Neural progenitor cell (in vitro differentiated cells): ENCODE results near the gene EXOG. TPM values are rescaled to one million over a fixed set of nuclear protein-coding genes. Genes with fewer than 3 reads are reported as not detected.

ENCODE experiments used
- DNase-seq: peaks from one replicate; pipeline ENCODE4 v3.0.0-alpha.2; 2016; ENCODE audit warnings: low spot score
- H2AFZ ChIP-seq: fragments of 200-600 bp; sonication (generic); replicated peaks from 2 replicates; pipeline ENCODE4 v1.6.1; 2016; ENCODE audit warnings: antibody characterized with exemption
- H3F3A ChIP-seq: fragments of 200-600 bp; sonication (generic); 2 replicates; pipeline ENCODE4 v1.6.1; 2016; ENCODE audit warnings: antibody characterized with exemption, low read depth
- H3K27ac ChIP-seq: fragments of 200-600 bp; sonication (generic); 2 replicates; pipeline ENCODE4 v1.5.1; 2016; ENCODE audit warnings: mild to moderate bottlenecking
- H3K27me3 ChIP-seq: fragments of 200-600 bp; sonication (generic); 2 replicates; pipeline ENCODE4 v1.6.1; 2016; ENCODE audit warnings: mild to moderate bottlenecking, moderate library complexity
- H3K36me3 ChIP-seq: fragments of 200-600 bp; sonication (generic); 2 replicates; pipeline ENCODE4 v1.5.1; 2016
- H3K4me1 ChIP-seq: fragments of 200-600 bp; sonication (generic); 2 replicates; pipeline ENCODE4 v1.6.1; 2016; ENCODE audit warnings: mixed run types
- H3K4me2 ChIP-seq: fragments of 200-600 bp; sonication (generic); 2 replicates; pipeline ENCODE4 v1.6.1; 2016
- H3K4me3 ChIP-seq: fragments of 200-600 bp; sonication (generic); 2 replicates; pipeline ENCODE4 v1.5.1; 2016
- H3K79me2 ChIP-seq: fragments of 200-600 bp; sonication (generic); 2 replicates; pipeline ENCODE4 v1.6.1; 2016; ENCODE audit warnings: low read depth
- H3K9ac ChIP-seq: fragments of 200-600 bp; sonication (generic); 2 replicates; pipeline ENCODE4 v1.6.1; 2016
- H3K9me3 ChIP-seq: fragments of 200-600 bp; sonication (generic); 2 replicates; pipeline ENCODE4 v1.5.1; 2016; ENCODE audit warnings: low read depth
- H4K20me1 ChIP-seq: fragments of 200-600 bp; sonication (generic); 2 replicates; pipeline ENCODE4 v1.6.1; 2016; ENCODE audit warnings: low read depth
- H3K27ac Mint-ChIP-seq: 3 replicates; pipeline ENCODE4 v1.8.0; 2021; ENCODE audit warnings: mixed read lengths
- H3K27me3 Mint-ChIP-seq: 2 replicates; pipeline ENCODE4 v1.8.0; 2022; ENCODE audit warnings: low read depth, mild to moderate bottlenecking, inconsistent platforms, moderate library complexity, mixed read lengths; ENCODE audit not compliant: insufficient read depth
- H3K36me3 Mint-ChIP-seq: 3 replicates; pipeline ENCODE4 v1.8.0; 2021; ENCODE audit warnings: mixed read lengths
- H3K4me1 Mint-ChIP-seq: 3 replicates; pipeline ENCODE4 v1.8.0; 2021; ENCODE audit warnings: mixed read lengths
- H3K4me3 Mint-ChIP-seq: 3 replicates; pipeline ENCODE4 v1.8.0; 2021; ENCODE audit warnings: mild to moderate bottlenecking, moderate library complexity, mixed read lengths
- H3K9me3 Mint-ChIP-seq: 3 replicates; pipeline ENCODE4 v1.8.0; 2020; ENCODE audit warnings: mixed read lengths
- EZH2 ChIP-seq: fragments of 200-600 bp; sonication (generic); IDR thresholded peaks from 2 replicates; pipeline ENCODE4 v1.6.1; 2017; ENCODE audit warnings: antibody characterized with exemption, mild to moderate bottlenecking, moderate library complexity
- EZH2phosphoT487 ChIP-seq: fragments of 200-600 bp; sonication (generic); IDR thresholded peaks from 2 replicates; pipeline ENCODE4 v1.6.1; 2017; ENCODE audit warnings: antibody characterized with exemption
- total RNA-seq: library from RNA; depleted of rRNA; stranded (reverse); fragments of >200 nt; gene quantifications from 2 replicates; pipeline ENCODE4 v1.2.3, GENCODE V29; 2015; ENCODE audit warnings: low replicate concordance
- TF ChIP-seq, protein P1 (sequence below): fragments of 200-600 bp; sonication (generic); IDR thresholded peaks from 2 replicates; pipeline ENCODE4 v1.5.1; 2017; ENCODE audit warnings: antibody characterized with exemption, mild to moderate bottlenecking

Gene EXOG
- total RNA-seq, 1 donor from 2014 or later, result 11.6 TPM

DNA sequence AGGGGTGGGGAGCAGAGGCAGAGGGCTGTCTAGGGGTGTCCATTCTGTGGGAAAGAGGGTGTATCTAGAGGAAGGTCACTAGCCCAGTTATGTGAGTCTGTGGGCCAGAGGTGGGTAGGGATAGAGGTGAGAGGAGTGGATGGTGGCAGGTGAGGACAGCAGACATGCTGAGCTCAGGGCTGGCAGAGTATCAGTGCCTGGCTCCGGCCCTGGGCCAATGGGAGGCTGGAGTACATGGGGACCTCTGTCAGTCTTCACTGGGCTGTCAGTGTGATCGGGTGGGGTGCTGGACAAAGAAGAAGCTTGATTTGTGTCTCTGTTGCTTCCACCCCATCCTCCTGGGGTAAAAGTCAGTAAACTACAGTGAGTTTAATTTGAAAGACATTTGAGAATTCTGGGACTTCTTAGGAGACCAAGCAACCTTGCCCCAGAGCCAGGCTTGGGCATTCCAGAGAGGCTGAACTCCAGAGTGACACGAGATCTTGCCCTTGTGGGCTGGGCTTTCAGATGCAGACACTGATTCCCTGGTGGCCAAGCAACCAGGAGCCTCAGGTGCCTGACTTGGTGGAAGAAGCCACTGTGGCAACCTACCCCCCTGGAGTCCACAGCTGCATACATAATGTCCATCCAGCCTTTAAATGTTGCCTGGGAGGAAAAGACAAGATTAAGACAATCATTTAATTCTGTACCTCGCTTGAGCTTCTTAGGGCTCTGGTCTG is 60.7 kb downstream of the EXOG start:
- H3K36me3 Mint-ChIP-seq, result no peaks in the 10 kb centered on the region
- H4K20me1 ChIP-seq, result no peaks in the 10 kb centered on the region

DNA sequence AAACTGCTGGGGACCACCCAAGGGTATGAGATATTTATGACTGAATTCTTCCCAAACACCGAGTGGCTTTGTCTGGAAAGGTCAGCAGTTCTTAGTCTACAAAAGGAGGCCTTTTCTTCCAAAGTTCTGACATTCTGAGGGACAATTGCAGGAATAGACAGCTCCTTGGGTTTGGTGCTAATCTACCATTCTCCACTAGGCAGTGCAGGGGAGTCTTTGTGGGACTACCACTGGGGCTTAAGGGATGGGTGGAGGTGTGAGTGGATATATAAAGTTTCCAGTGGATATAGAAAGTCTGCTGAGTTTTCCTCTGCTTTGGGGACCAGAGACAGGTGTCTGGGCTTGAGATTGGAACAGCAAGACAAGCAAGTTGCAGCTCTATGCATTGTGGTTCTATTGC is 62.7 kb downstream of the EXOG start:
- H3K4me1 ChIP-seq, result no peaks in the 10 kb centered on the region
- no peak overlapping the region for H3K9ac ChIP-seq
- Mint-ChIP-seq H3K27me3 (peaks cover 5% of the 10 kb centered on the region), H3K36me3 (no peaks in the 10 kb centered on the region), H3K27ac (no peak overlapping the region), H3K4me3 (no peak overlapping the region), H3K4me1 (no peaks in the 10 kb centered on the region), H3K9me3 (peaks cover 5% of the 10 kb centered on the region)
- no peak overlapping the region for H3K4me2 ChIP-seq
- H3K4me3 ChIP-seq, result no peak overlapping the region
- no peak for DNase-seq
- no peaks in the 10 kb centered on the region for H4K20me1 ChIP-seq
- no peaks in the 10 kb centered on the region for H3K36me3 ChIP-seq
- H3F3A ChIP-seq, result no peaks in the 10 kb centered on the region
- H2AFZ ChIP-seq, result no peak overlapping the region
- no peaks in the 10 kb centered on the region for H3K27me3 ChIP-seq
- no peaks in the 10 kb centered on the region for H3K79me2 ChIP-seq
- no peaks in the 10 kb centered on the region for H3K9me3 ChIP-seq
- TF ChIP-seq, protein P1, sequence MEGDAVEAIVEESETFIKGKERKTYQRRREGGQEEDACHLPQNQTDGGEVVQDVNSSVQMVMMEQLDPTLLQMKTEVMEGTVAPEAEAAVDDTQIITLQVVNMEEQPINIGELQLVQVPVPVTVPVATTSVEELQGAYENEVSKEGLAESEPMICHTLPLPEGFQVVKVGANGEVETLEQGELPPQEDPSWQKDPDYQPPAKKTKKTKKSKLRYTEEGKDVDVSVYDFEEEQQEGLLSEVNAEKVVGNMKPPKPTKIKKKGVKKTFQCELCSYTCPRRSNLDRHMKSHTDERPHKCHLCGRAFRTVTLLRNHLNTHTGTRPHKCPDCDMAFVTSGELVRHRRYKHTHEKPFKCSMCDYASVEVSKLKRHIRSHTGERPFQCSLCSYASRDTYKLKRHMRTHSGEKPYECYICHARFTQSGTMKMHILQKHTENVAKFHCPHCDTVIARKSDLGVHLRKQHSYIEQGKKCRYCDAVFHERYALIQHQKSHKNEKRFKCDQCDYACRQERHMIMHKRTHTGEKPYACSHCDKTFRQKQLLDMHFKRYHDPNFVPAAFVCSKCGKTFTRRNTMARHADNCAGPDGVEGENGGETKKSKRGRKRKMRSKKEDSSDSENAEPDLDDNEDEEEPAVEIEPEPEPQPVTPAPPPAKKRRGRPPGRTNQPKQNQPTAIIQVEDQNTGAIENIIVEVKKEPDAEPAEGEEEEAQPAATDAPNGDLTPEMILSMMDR, result no peak
- TF ChIP-seq EZH2, result no peak
- no peak for TF ChIP-seq EZH2phosphoT487
- H3K27ac ChIP-seq, result no peak overlapping the region

More for the DNA sequence above, 60.7 kb downstream of the EXOG start:
- Histone ChIP-seq H3F3A (no peaks in the 10 kb centered on the region), H2AFZ (no peak overlapping the region), H3K9me3 (no peaks in the 10 kb centered on the region), H3K4me1 (no peaks in the 10 kb centered on the region), H3K79me2 (no peaks in the 10 kb centered on the region), H3K36me3 (no peaks in the 10 kb centered on the region), H3K27ac (no peak overlapping the region), H3K4me3 (no peak overlapping the region), H3K4me2 (no peak overlapping the region), H3K27me3 (no peaks in the 10 kb centered on the region), H3K9ac (no peak overlapping the region)
- TF ChIP-seq, protein P1, result no peak
- TF ChIP-seq EZH2phosphoT487, result no peak
- TF ChIP-seq EZH2, result no peak
- peaks cover 7% of the 10 kb centered on the region for H3K27me3 Mint-ChIP-seq
- H3K27ac Mint-ChIP-seq, result no peak overlapping the region
- no peak for DNase-seq
- no peaks in the 10 kb centered on the region for H3K4me1 Mint-ChIP-seq
- peaks cover 5% of the 10 kb centered on the region for H3K9me3 Mint-ChIP-seq
- no peak overlapping the region for H3K4me3 Mint-ChIP-seq

DNA sequence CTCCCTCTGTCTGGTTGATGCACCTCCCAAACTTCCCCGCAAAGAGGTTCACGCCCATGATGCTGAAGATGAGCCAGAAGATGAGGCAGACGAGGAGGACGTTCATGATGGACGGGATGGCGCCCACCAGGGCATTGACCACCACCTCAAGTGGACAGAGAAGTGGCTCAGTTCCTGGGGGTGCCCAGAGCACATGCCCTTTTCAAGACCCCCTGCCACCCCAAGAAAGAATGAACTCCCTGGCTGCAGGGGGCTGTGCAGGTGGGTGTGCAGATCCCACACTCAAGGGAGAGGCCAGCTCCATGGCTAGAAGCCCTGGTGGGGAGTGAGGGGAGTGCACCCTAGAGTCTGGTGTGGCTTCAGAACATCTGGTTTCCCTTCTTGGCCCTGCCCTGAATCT is 64.1 kb downstream of the EXOG start:
- TF ChIP-seq, protein P1, result no peak
- TF ChIP-seq EZH2phosphoT487 (no peak), EZH2 (no peak)
- no peak overlapping the region for H3K9ac ChIP-seq
- no peak overlapping the region for H3K4me2 ChIP-seq
- H3K27ac ChIP-seq, result no peak overlapping the region
- H3K4me3 Mint-ChIP-seq, result no peak overlapping the region
- H3K27me3 ChIP-seq, result no peaks in the 10 kb centered on the region
- H3K79me2 ChIP-seq, result no peaks in the 10 kb centered on the region
- H4K20me1 ChIP-seq, result no peaks in the 10 kb centered on the region
- no peak overlapping the region for H3K4me3 ChIP-seq
- no peaks in the 10 kb centered on the region for H3K36me3 ChIP-seq
- no peak overlapping the region for H2AFZ ChIP-seq
- no peaks in the 10 kb centered on the region for H3F3A ChIP-seq
- DNase-seq, result no peak
- no peak overlapping the region for H3K27ac Mint-ChIP-seq
- no peaks in the 10 kb centered on the region for H3K4me1 ChIP-seq
- H3K9me3 ChIP-seq, result no peaks in the 10 kb centered on the region
- H3K36me3 Mint-ChIP-seq, result no peaks in the 10 kb centered on the region
- no peaks in the 10 kb centered on the region for H3K9me3 Mint-ChIP-seq
- H3K27me3 Mint-ChIP-seq, result peaks cover 4% of the 10 kb centered on the region
- H3K4me1 Mint-ChIP-seq, result no peaks in the 10 kb centered on the region
